ENCODE measurements around the gene HNRNPU.

The HNRNPU gene

DNA sequence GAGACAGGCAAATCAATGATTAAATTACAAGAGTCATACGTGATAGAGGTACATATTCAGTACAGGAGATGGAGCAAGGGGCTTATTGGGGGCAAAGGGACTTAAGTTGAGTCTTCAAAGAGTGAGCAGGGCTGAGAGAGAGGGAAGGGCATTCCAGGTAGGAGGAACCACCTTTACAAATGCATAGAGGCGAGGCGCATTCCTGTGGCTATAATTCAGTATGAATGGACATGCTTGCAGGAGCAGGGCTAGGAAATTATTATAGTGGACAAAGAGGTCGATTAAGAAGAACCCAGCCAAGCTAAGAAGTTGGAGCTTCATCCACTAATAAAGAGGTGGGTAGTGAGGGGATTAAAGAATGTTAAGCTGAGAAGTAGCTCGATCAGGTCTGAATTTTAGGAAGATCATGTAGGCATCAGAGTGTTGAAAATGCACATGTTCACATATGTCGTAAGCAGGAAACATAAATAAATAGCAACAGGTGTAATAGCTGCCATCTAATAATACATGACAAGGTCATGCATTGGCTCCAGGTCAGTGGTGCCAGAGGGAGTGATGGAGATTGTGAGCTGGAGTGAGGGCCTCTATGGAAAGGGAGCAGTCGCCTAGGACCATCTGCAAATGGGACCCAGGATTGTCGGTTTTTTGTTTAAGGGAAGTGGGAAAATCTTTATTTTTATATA is 12.0 kb upstream of the HNRNPU start:
- no peak overlapping the region for H3K4me3 ChIP-seq (replicated peaks; ENCODE audit: low read depth, low read length)
- no peak for TF ChIP-seq CTCF (IDR thresholded peaks at IDR 0.05; ENCODE audit: insufficient read depth, low read length, poor library complexity, severe bottlenecking)
- no peak for DNase-seq (ENCODE audit: extremely low read depth, insufficient read length)
- H3K36me3 ChIP-seq (ENCODE audit: control insufficient read depth, insufficient read depth, low read length) = no peaks in the 10 kb centered on the region
- no peaks in the 10 kb centered on the region for H3K27me3 ChIP-seq (replicated peaks; ENCODE audit: control insufficient read depth, insufficient read depth, low read length)

DNA sequence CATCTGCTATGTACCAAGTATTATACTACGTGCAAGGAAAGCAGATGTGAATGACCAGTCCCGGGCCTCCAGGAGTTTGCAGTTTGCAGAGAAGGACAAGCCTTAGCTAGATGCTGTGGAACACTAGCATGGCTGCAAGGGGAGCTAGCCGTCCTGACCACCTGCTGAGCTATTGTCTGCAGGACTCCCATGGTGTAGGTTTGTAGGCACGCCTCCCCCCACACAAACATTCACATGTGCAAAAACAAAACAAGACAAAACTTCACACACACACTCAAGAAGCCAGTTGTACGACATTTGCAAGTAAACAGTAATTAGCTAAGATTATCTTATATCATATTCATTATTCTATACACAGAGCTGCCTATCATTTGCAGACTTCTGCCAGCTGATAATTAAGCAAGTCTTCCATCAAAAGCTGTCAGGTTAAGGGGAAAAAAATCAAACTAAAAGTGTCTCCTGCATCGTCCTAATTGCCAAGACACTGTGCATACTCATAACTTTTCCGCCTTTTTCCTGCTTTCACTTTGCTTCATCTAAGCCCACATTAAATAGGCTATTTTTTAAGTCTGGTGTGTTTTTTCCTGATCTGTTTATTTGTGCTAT is 10.7 kb upstream of the HNRNPU start:
- DNase-seq (ENCODE audit: extremely low read depth, insufficient read length) = no peak
- no peak for TF ChIP-seq CTCF (IDR thresholded peaks at IDR 0.05; ENCODE audit: insufficient read depth, low read length, poor library complexity, severe bottlenecking)
- no peaks in the 10 kb centered on the region for H3K27me3 ChIP-seq (replicated peaks; ENCODE audit: control insufficient read depth, insufficient read depth, low read length)
- no peak overlapping the region for H3K4me3 ChIP-seq (replicated peaks; ENCODE audit: low read depth, low read length)
- H3K36me3 ChIP-seq (ENCODE audit: control insufficient read depth, insufficient read depth, low read length) = no peaks in the 10 kb centered on the region

- Histone ChIP-seq H3K36me3 (ENCODE audit: control insufficient read depth, insufficient read depth, low read length) (no peaks in the 10 kb centered on the region), H3K27me3 (replicated peaks; ENCODE audit: control insufficient read depth, insufficient read depth, low read length) (no peaks in the 10 kb centered on the region), H3K4me3 (replicated peaks; ENCODE audit: low read depth, low read length) (no peak overlapping the region)
- no peak for DNase-seq (ENCODE audit: extremely low read depth, insufficient read length)
- no peak for TF ChIP-seq CTCF (IDR thresholded peaks at IDR 0.05; ENCODE audit: insufficient read depth, low read length, poor library complexity, severe bottlenecking)
Observed at GRCh38 chr1:244869950-244870349, 5.6 kb upstream of the HNRNPU start.

GRCh38 chr1:244869364-244869827 is 5.1 kb upstream of the HNRNPU start:
- TF ChIP-seq CTCF (IDR thresholded peaks at IDR 0.05; ENCODE audit: insufficient read depth, low read length, poor library complexity, severe bottlenecking) = no peak
- Histone ChIP-seq H3K4me3 (replicated peaks; ENCODE audit: low read depth, low read length) (no peak overlapping the region), H3K27me3 (replicated peaks; ENCODE audit: control insufficient read depth, insufficient read depth, low read length) (no peaks in the 10 kb centered on the region), H3K36me3 (ENCODE audit: control insufficient read depth, insufficient read depth, low read length) (no peaks in the 10 kb centered on the region)
- no peak for DNase-seq (ENCODE audit: extremely low read depth, insufficient read length)

DNA sequence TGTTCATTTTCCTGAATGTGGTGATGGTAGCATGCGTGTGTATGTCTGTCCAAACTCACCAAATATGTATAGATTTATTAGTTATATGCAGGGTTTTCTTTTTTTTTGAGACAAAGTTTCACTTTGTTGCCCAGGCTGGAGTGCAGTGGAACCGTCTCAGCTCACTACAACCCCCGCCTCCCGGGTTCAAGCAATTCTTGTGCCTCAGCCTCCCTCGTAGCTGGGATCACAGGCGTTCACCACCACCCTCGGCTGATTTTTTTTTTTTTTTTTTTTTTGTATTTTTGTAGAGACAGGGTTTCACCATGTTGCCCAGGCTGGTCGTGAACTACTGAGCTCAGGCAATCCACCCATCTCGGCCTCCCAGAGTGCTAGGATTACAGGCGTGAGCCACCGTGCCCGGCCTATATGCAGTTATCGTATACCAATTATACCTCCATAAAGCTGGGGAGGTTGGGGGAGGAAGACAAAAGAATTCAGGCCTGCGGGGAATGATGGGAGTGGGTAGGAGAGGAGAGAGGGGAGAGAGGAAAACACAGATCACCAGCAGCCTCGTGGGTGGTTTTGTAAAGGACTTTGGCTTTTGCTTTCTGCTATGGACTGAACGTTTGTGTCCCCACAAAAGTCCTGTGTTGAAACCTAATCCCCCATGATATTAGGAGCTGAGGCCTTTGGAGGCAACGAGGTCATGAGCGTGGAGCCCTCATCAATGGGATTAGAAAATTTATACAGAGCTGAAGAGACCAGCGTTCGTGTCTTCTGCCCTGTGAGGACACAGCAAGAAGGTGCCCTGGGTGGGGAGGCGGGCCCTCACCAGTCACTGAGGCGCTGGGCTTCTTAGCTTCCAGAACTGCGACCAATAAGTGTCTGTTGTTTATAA is 4.4 kb upstream of the HNRNPU start:
- Histone ChIP-seq H3K36me3 (ENCODE audit: control insufficient read depth, insufficient read depth, low read length) (no peaks in the 10 kb centered on the region), H3K4me3 (replicated peaks; ENCODE audit: low read depth, low read length) (no peak overlapping the region), H3K27me3 (replicated peaks; ENCODE audit: control insufficient read depth, insufficient read depth, low read length) (no peaks in the 10 kb centered on the region)
- no peak for DNase-seq (ENCODE audit: extremely low read depth, insufficient read length)
- no peak for TF ChIP-seq CTCF (IDR thresholded peaks at IDR 0.05; ENCODE audit: insufficient read depth, low read length, poor library complexity, severe bottlenecking)

All from GM06990 (cell line).